ENCODE data around the gene RIC3.

The RIC3 gene, protein sequence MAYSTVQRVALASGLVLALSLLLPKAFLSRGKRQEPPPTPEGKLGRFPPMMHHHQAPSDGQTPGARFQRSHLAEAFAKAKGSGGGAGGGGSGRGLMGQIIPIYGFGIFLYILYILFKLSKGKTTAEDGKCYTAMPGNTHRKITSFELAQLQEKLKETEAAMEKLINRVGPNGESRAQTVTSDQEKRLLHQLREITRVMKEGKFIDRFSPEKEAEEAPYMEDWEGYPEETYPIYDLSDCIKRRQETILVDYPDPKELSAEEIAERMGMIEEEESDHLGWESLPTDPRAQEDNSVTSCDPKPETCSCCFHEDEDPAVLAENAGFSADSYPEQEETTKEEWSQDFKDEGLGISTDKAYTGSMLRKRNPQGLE

DNA sequence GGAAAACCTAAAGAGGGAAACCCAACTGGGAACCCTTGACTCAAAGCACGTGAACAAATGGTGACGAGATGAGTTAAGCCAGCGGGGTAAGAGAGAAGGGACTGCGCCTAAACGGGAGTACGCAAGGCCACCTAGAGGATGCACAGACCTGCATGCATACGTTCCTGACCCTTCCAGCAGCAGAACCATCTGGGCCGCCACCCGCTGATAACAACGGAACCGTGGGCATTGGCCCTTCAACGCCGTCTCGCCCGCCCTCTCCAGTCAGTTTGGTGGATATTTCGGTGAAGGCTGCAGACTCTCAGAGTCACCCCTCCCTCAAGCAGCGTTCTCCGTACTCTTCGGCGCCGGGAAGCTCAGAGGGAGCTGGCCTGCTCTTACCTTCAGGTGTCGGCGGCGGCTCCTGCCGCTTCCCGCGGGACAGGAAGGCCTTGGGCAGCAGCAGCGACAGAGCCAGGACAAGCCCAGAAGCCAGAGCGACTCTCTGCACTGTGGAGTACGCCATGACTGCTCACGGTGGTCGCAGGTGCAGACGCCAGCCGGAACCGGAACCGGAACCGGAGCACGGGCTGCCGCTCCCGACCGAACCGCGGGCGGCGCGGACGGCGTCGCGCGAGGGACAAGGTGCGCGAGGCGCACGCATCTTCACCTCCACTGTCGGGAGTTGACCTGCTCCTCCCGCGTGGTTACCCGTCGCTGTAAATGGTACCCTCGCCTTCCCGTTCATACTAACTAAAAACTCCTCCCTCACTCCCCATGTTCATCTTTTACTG, at the start of gene RIC3:
TSS of gene RIC3 (minus strand) at position 541 of the 773 bp plus-strand sequence. CDS start at position 505, 36 bp downstream.
- peak; percentile 26 to 41 for DNase-seq (ENCODE audit: low read depth in 2 of 2)

DNA sequence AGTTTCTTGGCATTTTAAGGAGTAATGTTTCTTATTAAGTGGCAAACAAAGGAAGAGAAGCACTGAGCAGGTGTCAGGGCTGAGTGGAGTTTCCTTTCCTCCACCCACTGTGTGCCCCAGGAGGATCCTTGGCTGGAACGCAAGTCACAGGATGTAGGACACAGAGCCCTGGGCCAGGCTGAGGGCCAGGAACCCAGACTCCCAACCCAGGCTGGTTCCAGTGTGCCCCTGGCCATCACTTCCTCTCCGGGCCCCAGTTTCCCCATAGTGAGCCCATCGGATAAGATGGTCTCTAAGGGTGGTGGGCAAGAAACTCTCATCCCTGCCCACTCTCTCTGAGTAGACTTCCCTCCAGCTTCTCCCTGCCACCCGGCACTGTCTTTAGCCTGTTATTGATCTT, 49.6 kb upstream of the RIC3 start:
- no peak for DNase-seq (ENCODE audit: low read depth in 2 of 2)

DNA sequence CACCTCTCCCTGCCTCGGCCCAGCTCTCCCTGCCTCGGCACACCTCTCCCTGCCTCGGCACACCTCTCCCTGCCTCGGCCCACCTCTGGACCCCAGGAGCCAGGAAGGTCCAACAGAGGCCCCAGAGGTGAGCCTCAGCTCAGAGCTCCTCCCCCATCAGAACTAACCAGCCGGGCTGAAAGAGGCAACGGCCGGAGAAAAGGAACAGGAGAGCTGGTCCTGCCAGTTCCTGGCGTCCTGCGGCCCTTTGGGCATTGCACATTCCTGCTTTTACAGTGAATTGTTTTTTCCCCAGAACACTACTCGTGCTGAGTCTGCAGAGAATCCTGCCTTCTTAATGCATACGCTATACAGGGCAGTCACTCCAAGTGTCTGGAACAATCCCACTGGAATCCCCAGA, 49.1 kb upstream of the RIC3 start:
- no peak for DNase-seq (ENCODE audit: low read depth in 2 of 2)

DNA sequence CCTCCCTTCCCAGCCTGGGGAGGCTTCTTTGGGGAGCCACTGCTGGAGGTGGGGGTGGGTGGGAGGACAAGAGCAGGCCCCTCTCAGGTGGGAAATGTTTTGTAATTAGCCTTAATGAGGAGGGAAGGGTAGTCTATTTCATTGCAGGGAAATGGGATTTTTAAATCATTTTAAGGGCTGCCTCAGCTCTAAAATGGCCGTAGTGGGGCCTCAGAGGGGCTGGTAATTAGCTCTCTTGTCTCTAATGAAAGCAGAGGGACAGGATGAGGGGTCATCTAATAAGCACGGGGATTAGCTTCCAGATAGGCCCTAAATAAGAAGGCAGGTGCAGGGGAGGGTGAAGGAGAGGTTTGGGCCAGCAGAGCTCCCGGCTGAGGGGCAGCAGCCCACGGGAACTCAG, 48.3 kb upstream of the RIC3 start:
- DNase-seq (ENCODE audit: low read depth in 2 of 2): no peak

DNA sequence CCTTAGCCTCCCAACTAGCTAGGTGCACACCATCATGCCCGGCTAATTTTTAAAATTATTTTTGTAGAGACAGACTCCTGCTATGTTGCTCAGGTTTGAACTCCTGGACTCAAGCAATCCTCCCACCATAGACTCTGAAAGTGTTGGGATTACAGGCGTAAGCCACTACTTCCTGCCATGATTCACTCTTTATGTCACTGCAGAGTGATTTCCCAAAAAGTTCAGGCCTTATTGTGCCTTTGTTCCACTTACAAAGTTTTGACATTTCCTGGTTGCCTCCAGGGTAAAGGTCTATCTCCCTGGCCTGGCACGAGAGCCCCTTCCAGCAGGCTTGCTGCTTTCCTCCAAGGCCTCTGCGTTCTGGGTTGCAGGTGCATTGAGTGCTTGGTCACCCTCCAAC, 44.6 kb upstream of the RIC3 start:
- no peak for DNase-seq (ENCODE audit: low read depth in 2 of 2)

DNA sequence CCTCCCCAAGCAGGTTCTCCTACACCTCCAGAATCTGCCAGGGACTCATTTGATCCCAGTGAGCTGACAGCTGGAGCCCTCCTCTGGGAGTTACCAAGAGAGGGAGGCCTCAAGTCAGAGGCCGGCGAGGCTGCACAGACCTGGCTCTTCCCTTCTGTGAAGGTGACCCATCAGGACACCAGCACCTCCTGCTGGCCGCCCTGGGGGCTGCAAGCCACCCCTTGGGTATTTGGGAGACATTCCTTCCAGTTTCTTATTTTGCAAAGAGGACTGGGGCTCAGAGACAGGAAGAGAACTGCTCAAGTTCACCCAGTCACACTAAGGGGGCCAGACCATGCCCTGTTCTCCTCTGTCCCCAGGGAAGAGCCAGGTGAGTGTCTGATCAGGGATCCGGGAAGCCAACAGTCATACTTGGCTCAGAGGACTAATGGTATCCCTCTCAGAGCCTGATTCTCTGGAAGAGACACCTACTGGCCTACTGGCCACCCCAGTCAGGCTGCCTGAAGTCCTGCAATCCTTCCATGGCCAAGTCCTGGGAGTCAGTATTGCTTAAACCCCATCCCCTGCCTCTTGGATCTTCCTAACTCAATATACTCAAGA, 40.5 kb upstream of the RIC3 start:
- no peak for DNase-seq (ENCODE audit: low read depth in 2 of 2)

DNA sequence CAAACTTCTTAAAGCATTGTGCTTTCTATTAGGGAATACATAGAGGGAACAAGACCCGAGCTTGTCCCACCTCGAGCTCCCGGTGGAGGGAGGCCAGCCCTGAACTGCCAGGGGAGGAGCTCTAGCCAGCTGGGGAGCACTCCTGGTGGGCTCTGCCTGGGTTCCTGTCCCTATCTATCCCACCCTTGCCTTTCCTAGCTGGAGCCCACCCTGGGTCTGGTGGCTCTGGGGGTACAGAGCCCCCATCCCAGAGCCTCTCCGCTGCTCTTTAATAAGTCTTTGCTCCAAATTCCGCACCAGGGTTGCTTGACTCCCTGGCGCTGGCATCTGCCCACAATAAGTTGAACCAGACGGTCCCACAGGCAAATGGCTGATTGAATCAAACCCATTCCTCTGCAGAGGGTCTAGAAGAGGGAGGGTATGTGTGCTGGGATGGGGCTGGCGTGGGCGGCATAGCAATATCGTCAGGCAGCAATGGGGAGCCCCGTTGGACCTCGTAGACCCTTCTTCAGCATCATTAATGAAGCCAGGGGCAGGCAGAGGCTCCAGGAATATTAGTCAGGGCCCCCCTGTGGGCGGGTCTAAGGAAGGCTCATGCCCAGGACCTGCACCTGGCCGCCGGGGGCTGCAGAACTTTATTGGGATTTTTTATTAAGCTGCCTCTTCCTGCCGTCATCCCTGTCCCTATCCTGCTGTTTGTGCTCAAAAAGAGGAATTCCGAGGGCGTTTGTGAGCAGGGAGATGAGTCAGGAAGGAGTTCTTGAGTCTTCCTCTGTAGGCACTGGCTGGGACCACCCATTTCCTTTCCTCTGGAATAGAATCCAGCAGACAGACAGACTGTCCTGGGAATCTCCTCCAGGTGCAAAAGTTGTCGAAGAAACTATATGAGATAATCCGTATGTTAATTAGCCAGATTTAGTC, 38.5 kb upstream of the RIC3 start:
- no peak for DNase-seq (ENCODE audit: low read depth in 2 of 2)

DNA sequence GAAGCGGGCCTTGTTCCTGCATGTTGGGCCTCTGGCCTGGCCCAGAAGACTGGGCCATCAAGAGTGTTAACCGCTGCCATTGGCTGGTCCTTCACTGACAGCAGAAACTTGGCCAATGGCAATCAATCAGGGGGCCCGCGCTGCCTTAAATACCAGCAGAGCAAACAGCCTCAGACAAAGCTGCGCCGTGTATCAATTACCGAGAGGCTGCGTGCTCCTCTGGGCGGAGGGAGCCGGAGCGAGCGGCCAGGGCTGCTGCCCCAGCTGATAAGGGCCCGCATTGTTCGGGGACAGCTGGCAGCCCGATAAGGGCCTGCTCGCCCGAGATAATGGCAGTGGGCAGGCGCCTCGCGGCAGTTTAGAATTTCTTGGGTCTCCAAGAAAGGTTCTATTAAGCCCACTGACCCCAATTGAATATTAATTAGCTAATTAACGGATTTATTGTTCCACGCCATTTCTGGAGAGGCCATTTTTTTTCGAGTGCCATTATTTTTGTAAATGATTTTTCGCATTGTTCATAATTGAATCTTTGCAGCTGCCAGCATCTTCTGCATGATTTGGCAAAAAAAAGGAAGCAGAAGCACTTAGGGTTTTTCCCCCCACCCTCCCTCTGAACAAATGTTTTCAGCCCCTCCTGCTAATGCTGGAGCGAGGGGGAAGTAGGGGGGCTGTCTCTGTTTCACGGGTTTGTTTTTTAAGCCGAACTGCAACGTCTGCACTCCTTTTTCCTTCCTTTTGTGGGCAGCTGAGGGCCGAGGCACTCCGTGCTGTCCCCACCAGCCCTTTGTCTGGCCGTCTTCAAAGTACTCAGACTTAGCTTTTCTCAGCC, 37.6 kb upstream of the RIC3 start:
- no peak for DNase-seq (ENCODE audit: low read depth in 2 of 2)

DNA sequence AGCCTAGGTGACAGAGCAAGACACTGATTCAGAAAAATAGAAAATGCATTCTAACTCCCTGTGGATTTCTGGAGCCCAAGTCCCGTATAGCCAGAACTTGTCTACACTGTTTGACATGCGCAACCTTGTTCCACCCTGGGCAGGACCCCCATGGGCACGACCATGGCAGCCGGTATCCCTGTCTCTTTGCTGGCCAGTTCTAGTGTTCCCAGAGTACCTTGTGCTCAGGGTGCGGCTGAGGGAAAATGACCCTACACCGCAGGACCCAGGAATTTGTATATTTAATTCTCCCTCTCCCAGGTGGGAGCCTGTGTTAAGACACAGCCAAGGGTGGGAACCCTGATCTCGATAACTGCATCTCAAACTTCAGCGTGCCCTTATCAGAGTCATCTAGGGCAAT, 36.7 kb upstream of the RIC3 start:
- DNase-seq (ENCODE audit: low read depth in 2 of 2): no peak

DNA sequence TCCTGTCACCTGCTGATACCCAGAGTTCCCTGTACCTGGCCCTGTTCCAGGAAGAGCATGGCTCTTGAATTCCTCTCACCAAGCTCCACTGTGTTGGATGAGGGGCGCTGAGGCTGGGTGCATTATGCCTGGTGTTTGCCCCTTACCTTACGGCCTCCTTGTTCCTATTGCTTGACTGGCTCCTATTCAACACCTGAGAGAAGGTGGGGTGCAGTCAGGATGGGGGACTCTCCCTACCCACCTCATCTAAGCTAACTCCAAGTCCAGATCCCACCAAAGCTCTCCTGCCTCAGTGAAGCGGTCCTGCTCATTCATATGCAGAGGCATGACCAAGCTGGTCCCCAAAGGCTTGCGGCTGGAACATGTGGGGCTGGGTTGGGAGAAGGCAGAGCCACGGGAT, 35.8 kb upstream of the RIC3 start:
- DNase-seq (ENCODE audit: low read depth in 2 of 2): no peak

DNA sequence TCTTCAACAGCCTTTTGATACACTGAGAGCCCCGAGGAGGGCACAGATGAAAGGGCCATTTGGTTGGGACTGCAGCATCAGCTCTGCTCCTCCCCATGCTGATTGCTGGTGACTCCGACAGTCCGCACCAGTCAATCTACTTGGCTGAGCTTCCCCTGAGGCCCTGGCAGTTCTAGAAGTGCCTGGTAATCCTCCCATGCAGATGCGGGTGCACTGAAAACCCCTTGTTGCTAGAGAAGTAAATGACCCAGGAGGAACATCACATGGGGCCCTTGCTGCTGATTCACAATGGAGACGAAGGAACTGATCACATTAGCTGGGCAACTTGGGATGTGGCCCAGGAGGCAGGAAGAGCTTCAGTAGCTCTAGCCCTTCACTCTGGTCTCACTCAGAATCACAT, 35.2 kb upstream of the RIC3 start:
- DNase-seq (ENCODE audit: low read depth in 2 of 2): no peak

DNA sequence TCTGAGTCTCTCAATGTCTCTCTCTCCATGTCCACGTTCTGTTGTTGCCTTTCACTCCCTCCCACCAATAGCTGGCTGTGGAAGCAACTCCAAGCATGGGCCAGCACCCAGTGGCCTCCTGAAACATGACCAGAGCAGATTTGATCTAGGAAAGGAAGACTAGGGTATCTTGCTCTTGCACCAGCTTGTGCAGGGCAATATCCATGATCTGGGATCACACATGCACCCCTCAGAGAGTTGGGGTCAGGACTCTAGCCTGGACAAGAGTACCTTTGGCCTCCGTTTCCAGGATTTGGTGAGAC, 34.5 kb upstream of the RIC3 start:
- DNase-seq (ENCODE audit: low read depth in 2 of 2): no peak

DNA sequence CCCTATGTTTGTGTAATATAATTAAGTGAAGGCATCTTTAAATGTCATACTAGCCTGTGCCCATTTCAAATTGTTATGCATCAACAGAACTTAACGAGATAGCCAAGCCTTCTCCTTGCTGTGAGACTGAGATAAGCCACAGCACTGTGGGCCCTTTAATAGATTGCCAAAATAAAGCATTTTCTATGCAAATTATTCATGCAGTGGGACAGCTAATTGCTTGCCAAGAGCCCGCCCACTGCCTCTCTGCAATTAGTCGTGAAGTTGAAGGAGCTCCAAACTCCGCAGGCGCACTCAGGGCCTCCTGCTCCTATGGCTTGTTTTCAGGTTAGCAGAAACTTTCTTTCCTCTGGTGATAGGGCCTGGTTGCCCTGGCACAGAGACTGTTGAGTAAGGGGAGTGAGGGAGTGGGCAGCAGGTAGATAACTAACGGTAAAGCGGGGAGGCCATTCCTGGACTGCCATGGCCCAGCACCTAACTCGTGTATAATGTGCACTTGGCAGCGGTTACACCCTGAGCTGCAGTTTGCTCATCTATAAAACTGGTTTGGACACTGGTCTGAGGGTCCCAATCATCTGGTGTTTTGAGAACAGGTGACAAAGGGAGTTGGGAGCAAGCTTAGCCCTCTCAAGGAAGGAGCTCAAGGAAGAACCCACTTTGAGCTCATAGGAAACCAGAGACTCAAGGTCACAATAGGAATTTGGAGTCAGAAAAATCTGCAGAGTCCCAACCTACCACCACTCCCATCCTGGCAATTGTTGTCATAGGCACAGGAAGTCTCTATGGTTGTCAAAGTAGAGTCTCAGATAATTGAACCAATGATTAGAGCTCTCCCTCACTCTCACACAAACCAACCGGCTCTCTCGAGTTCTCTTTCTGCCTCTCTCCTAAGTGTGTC, 33.9 kb upstream of the RIC3 start:
- DNase-seq (ENCODE audit: low read depth in 2 of 2): no peak

DNA sequence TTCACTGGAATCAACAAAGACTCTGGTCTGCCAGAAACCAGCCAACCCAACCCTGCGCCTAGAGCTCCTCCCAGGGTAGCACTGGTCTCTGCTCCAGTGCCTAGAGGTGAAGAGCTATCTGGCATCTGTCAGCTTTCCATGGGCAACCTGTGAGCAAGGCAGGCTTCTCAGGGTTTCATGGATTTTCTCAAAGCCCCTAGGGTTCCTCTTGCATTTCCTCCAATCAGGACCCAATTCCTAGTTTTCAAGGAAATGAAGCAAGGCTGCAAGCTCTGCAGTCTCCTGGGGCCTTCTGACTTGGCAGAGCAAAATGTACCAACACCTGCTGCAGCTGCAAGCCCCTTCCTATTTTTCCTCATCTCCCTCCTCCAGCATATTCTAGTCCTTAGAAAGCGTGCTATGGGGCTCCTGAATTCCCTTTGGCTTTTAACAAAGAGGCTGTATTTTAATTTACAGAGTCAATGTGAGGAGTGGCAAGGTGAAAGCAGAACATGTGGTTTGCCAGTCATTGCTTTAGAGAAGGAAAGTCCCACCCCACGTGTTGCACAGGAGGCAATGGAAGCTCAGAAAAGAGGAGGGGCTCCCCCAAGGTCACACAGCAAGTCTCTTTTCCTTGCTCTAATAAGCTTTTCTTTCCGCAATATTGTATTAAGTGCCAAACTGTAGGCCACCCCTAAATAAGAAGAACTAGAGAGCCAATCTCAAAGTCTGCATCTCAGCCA, 33.0 kb upstream of the RIC3 start:
- no peak for DNase-seq (ENCODE audit: low read depth in 2 of 2)

DNA sequence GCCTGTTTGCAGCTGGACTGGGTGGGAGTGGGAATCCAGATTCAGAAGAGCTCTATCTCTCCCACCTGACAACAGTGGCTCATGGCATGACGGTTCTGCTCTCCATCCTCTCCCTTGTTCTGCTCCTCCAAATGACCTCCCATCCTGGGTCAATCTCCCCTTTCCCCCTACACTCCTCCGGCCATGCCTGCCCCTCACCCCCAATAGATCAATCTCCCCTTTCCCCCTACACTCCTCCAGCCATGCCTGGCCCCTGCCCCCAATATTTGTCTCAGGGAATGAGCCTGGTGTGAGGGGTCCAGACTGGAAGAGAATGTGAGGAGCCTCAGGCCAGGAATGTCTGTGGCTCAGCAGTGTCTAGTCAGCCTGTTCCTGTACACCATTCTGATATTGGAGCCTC, 30.9 kb upstream of the RIC3 start:
- no peak for DNase-seq (ENCODE audit: low read depth in 2 of 2)

DNA sequence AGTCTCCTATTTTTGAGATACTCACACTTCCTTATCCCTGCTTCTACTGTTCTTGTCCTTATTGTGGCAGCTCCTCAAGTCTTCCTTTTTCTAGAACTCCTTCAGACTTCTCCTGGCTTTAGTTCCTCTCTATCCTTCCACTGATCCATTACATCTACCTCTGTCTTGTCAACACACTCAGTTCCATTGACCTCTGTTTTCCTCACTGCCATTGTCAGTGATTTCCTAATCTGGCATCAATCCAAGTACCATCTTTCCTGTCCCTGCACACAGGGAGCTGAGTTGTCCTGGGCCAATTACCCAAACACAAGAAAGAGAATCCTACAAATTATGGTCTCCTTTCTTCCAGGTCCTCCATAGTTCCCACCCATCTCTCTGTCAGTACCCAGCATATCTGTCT, 27.9 kb upstream of the RIC3 start:
- DNase-seq (ENCODE audit: low read depth in 2 of 2): no peak

DNA sequence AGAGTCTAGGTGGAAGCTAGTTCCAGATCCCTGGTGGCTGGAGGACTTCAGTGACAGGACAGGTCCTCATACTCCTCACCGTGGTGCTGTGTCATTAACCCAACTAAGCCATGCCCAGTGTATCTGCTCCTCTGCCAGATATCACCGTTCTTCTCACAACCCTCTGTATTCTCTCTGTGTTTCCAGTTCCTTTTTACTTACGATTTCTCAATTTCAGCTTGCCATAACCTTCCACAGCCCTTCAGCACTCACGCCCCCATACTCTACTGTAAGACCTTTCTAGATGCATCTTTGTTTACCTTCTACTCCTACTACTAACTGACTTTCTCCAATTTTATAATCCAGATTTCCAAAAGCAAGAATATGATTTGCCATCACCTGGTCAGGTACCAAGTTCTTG, 26.1 kb upstream of the RIC3 start:
- no peak for DNase-seq (ENCODE audit: low read depth in 2 of 2)

DNA sequence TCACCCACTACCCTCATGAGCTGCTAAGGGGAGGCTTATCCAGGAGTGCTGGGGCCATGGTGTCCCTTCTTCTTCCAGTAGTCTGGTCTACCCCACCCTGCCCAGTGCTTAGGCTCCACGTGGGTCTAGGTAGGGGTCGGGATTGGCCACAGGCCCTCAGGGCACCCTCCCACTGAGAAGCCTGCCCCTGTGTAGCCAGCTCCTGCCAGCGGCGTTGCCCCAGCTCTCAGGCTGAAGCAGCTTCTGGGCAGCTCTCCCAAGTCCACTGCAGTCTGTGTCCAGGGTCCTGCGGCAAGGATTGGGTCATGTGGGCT, 24.0 kb upstream of the RIC3 start:
- DNase-seq (ENCODE audit: low read depth in 2 of 2): no peak

DNA sequence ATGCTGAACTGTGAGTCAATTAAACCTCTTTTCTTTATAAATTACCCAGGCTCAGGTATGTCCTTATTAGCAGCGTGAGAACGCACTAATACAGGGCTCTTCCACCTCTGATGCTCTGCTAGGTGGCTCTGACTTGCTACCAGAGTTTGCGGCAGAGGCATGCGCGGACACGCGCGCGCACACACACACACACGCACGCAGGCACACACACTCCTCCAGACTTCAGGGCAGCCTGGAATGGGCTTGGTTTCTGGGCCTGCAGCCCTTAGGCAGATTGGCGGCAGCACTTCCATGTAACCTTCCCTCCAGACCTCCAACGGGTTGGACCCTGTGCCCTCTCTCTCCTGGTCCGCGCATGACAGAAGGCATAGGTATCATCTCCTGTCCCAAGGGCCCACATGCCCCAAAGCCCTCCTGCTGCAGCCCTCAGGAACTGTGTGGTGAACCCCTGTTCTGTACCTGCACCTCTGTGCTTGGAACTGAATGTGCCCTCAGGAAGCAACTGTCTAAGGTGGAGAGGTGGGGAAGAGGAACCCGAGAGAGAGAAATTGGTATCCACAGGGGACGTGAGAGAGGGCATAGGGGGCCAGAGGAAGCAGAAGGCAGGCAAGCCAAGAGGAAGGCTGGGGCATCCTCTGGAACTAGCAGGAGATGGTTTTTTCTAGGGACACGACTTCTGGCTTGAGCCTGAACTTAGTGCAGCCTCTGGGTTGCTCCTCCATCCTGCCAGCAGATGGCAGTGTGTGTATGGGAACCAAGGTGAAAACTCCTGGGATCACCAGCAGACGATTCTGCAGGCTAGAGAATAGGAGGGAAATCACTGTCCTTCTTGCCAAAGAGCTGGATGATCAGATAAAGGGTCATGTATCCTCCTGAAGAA, 23.4 kb upstream of the RIC3 start:
- DNase-seq (ENCODE audit: low read depth in 2 of 2): no peak
